ENCODE results near the gene GBA3.

GBA3 gene

DNA sequence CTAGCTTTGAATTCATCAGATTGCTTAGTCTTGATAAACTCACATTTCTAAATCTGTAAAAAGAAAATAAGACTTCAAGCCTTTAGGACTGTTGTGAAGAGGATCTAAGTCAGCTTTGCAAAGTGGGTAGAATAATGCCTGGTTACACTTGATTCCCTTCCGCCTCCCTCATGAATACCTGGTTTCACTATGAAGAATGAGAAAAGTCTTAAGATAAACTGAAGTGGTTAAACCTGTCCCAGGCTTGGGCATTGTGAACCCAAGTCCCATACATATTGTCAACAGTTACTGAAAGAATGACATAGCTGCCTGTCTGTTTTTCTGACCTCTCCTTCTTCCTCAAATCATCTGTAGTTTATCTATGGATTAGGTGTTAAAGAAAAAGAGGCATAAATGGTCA is 16.7 kb upstream of the GBA3 start:
- DNase-seq (ENCODE audit: extremely low read depth, low read depth) = no peak
- H3K4me3 ChIP-seq (replicated peaks; ENCODE audit: low read depth, low read length) = no peak overlapping the region
- TF ChIP-seq, protein P1, sequence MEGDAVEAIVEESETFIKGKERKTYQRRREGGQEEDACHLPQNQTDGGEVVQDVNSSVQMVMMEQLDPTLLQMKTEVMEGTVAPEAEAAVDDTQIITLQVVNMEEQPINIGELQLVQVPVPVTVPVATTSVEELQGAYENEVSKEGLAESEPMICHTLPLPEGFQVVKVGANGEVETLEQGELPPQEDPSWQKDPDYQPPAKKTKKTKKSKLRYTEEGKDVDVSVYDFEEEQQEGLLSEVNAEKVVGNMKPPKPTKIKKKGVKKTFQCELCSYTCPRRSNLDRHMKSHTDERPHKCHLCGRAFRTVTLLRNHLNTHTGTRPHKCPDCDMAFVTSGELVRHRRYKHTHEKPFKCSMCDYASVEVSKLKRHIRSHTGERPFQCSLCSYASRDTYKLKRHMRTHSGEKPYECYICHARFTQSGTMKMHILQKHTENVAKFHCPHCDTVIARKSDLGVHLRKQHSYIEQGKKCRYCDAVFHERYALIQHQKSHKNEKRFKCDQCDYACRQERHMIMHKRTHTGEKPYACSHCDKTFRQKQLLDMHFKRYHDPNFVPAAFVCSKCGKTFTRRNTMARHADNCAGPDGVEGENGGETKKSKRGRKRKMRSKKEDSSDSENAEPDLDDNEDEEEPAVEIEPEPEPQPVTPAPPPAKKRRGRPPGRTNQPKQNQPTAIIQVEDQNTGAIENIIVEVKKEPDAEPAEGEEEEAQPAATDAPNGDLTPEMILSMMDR (IDR thresholded peaks at IDR 0.05; ENCODE audit: low read depth, low read length, missing control alignments) = no peak

DNA sequence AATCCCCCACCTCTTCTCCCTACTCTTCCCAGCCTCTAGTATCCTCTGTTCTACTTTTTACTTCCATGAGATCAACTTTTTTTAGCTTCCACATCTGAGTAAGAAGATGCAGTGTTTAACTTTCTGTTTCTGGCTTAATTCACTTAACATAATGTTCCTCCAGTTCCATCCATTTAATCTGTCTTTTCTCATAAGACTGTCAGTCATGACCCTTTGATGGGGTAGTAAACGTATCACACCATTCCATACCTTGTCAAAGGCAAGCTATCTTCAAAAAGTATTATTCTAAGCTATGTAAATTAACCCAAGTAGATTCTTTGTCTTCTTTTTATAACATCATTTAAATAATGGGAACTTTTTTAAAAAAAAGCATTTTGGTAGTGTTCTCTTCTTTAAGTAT is 15.0 kb upstream of the GBA3 start:
- H3K4me3 ChIP-seq (replicated peaks; ENCODE audit: low read depth, low read length) = no peak overlapping the region
- TF ChIP-seq, protein P1 (IDR thresholded peaks at IDR 0.05; ENCODE audit: low read depth, low read length, missing control alignments) = no peak
- no peak for DNase-seq (ENCODE audit: extremely low read depth, low read depth)

- TF ChIP-seq, protein P1 (IDR thresholded peaks at IDR 0.05; ENCODE audit: low read depth, low read length, missing control alignments) = no peak
- no peak overlapping the region for H3K4me3 ChIP-seq (replicated peaks; ENCODE audit: low read depth, low read length)
- no peak for DNase-seq (ENCODE audit: extremely low read depth, low read depth)
Observed at GRCh38 chr4:22678940-22679854, 13.5 kb upstream of the GBA3 start.

- DNase-seq (ENCODE audit: extremely low read depth, low read depth) = no peak
- no peak overlapping the region for H3K4me3 ChIP-seq (replicated peaks; ENCODE audit: low read depth, low read length)
- TF ChIP-seq, protein P1 (IDR thresholded peaks at IDR 0.05; ENCODE audit: low read depth, low read length, missing control alignments) = no peak
Observed at GRCh38 chr4:22680065-22680642, 12.6 kb upstream of the GBA3 start.

DNA sequence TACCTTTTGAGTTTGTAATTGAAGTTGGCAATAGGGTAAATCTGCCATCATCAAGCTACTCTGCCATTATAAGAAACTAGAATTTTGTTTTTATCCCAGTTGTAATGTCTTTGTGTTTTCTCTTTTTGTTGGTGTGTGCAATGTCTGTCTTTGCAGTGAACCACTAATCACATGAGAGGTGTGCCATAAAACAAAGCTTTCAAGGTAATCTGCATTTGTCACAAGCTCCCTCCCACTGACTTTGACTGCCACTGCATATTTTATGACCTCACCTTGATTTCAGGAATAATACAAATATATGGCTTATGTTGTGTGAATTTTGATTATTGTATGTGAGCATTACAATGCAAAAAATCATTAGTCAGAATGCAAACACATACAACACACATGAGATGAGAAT is 9.0 kb upstream of the GBA3 start:
- no peak overlapping the region for H3K4me3 ChIP-seq (replicated peaks; ENCODE audit: low read depth, low read length)
- TF ChIP-seq, protein P1 (IDR thresholded peaks at IDR 0.05; ENCODE audit: low read depth, low read length, missing control alignments) = no peak
- DNase-seq (ENCODE audit: extremely low read depth, low read depth) = no peak

DNA sequence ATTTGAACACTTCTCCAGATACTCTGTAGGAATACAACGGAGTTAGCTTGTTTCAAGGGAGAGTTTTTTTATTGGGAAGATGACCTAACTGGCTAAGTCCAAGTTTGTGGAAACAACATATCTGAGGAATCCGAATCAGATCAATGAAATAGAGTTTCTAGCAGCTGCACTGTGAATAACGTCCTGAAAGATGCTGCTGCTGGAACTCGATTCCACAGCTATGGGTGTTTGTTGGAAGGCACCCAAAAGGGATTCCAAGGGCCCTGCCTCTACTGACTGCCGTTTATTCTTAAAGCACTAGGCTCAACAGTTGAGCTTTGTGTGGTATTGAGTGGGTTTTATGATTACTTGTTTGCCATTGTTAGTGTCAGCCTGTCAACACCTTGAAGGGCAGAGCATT is 6.6 kb upstream of the GBA3 start:
- DNase-seq (ENCODE audit: extremely low read depth, low read depth) = no peak
- H3K4me3 ChIP-seq (replicated peaks; ENCODE audit: low read depth, low read length) = no peak overlapping the region
- TF ChIP-seq, protein P1 (IDR thresholded peaks at IDR 0.05; ENCODE audit: low read depth, low read length, missing control alignments) = no peak

Data from HFF-Myc (cell line).